HepG2 (cell line): ENCODE measurements around the gene CDK5RAP2. TPM values are rescaled to one million over a fixed set of nuclear protein-coding genes. Genes with fewer than 3 reads are reported as not detected.

Experiments used
- ATAC-seq: fragments of 200-7000 bp; cut with Tn5 transposase; 3 replicates; pipeline ENCODE4 v1.9.1; 2020; ENCODE audit warnings: mild to moderate bottlenecking, moderate library complexity
- BruUV-seq: library from RNA; stranded (reverse); fragments of 400-500 nt; replicated peaks from 2 replicates; lab custom pipeline; 2021; lab: Mats Ljungman, UMichigan
- CTCF ChIA-PET: fragments of 300-600 bp; formaldehyde crosslinking; extraction: SDS; loops from one replicate; lab custom pipeline; 2021; ENCODE audit warnings: low total read pairs, inconsistent platforms, low intra/inter-chr PET ratio; lab: Yijun Ruan, JAX
- POLR2A ChIA-PET: fragments of 350-600 bp; sonication (Branson Sonifier 250); formaldehyde crosslinking; loops from one replicate; lab custom pipeline; 2020; ENCODE audit warnings: antibody characterized with exemption, inconsistent platforms; lab: Yijun Ruan, JAX
- DNase-seq: peaks from one replicate; pipeline ENCODE4 v3.0.0-alpha.2; 2015; ENCODE audit warnings: low spot score
- FAIRE-seq: peaks from 3 replicates; lab custom pipeline; 2011; peaks lifted over from hg19 to GRCh38; lab: Jason Lieb, UNC
- H2AFZ ChIP-seq: one replicate; pipeline ENCODE4 v1.6.1; 2011; ENCODE audit warnings: low read length, inconsistent platforms
- H3K27ac ChIP-seq: fragments of 300-600 bp; 3 replicates; pipeline ENCODE4 v1.8.0; 2011; ENCODE audit warnings: mixed run types, mild to moderate bottlenecking, mixed read lengths, low read length, inconsistent platforms; ENCODE audit not compliant: insufficient read depth; ENCODE audit errors: extremely low read length
- H3K27me3 ChIP-seq, 2 experiments: fragments of 200-600 bp in 1 of 2; 2 replicates in 1 of 2; 3 replicates in 1 of 2; pipeline versions ENCODE4 v1.6.0 to v1.8.0; 2011; ENCODE audit warnings: low read length in 2 of 2, mild to moderate bottlenecking in 2 of 2, moderate library complexity in 2 of 2, inconsistent platforms in 1 of 2; ENCODE audit not compliant: insufficient read depth in 2 of 2, control insufficient read depth in 1 of 2
- H3K36me3 ChIP-seq, 2 experiments: fragments of 200-600 bp in 1 of 2; replicated peaks in 1 of 2; 2 replicates in 1 of 2; 3 replicates in 1 of 2; pipeline versions ENCODE4 v1.5.1 to v1.8.0; 2011; ENCODE audit warnings: low read length in 2 of 2, inconsistent platforms in 1 of 2; ENCODE audit not compliant: insufficient read depth in 2 of 2, control insufficient read depth in 1 of 2
- H3K4me1 ChIP-seq: 2 replicates; pipeline ENCODE4 v1.5.1; 2012; ENCODE audit warnings: low read length, inconsistent platforms; ENCODE audit not compliant: insufficient read depth
- H3K4me2 ChIP-seq: 2 replicates; pipeline ENCODE4 v1.6.0; 2011; ENCODE audit warnings: low read depth, low read length, inconsistent platforms
- H3K4me3 ChIP-seq, 3 experiments: fragments of 200-600 bp in 1 of 3; sonication (generic), shearing (Covaris generic) in 1 of 3; replicated peaks in 1 of 3; 2 replicates each; pipeline ENCODE4 v1.5.1; 2011 to 2016; ENCODE audit warnings: low read length in 3 of 3, inconsistent platforms in 2 of 3, low read depth in 2 of 3, mild to moderate bottlenecking in 2 of 3, control low read depth in 1 of 3, mixed read lengths in 1 of 3; ENCODE audit not compliant: insufficient read depth in 1 of 3
- H3K79me2 ChIP-seq: one replicate; pipeline ENCODE4 v1.6.1; 2011; ENCODE audit warnings: low read length, inconsistent platforms; ENCODE audit not compliant: insufficient read depth
- H3K9ac ChIP-seq: 2 replicates; pipeline ENCODE4 v1.6.0; 2011; ENCODE audit warnings: mild to moderate bottlenecking, low read depth, low read length, inconsistent platforms; ENCODE audit not compliant: insufficient read depth
- H3K9me3 ChIP-seq: 2 replicates; pipeline ENCODE4 v1.5.1; 2012; ENCODE audit warnings: mild to moderate bottlenecking, low read length
- H4K20me1 ChIP-seq: 2 replicates; pipeline ENCODE4 v1.6.0; 2011; ENCODE audit warnings: inconsistent platforms, mild to moderate bottlenecking, low read length, moderate library complexity; ENCODE audit not compliant: insufficient read depth
- BORCS8-MEF2B ChIP-seq: sonication (generic); formaldehyde crosslinking; IDR thresholded peaks from 2 replicates; pipeline ENCODE4 v1.8.0; 2022; ENCODE audit warnings: mild to moderate bottlenecking, missing genetic modification reagents
- BRD4 ChIP-seq: sonication (generic); formaldehyde crosslinking; IDR thresholded peaks from 2 replicates; pipeline ENCODE4 v1.4.0; 2020; ENCODE audit warnings: missing genetic modification reagents
- ETV5 ChIP-seq: IDR thresholded peaks from 2 replicates; pipeline ENCODE4 v1.6.1; 2018; ENCODE audit warnings: missing biosample characterization, missing genetic modification reagents, inconsistent platforms, borderline replicate concordance
- HNRNPUL1 ChIP-seq: fragments of 200-400 bp; formaldehyde crosslinking; IDR thresholded peaks from 2 replicates; pipeline ENCODE4 v1.6.1; 2017; ENCODE audit warnings: low read depth, mild to moderate bottlenecking, low read length, moderate library complexity
- KDM4B ChIP-seq: sonication (generic); formaldehyde crosslinking; IDR thresholded peaks from 2 replicates; pipeline ENCODE4 v1.4.0; 2020; ENCODE audit warnings: missing genetic modification reagents
- MAF1 ChIP-seq: sonication (generic); formaldehyde crosslinking; IDR thresholded peaks from 2 replicates; pipeline ENCODE4 v1.5.0; 2020; ENCODE audit warnings: missing genetic modification reagents, borderline replicate concordance
- PAF1 ChIP-seq: IDR thresholded peaks from 2 replicates; pipeline ENCODE4 v1.6.1; 2016; ENCODE audit warnings: missing genetic modification reagents, missing compliant biosample characterization
- SP5 ChIP-seq: IDR thresholded peaks from 2 replicates; pipeline ENCODE4 v1.6.1; 2016; ENCODE audit warnings: low read depth, borderline replicate concordance
- U2AF2 ChIP-seq: fragments of 200-400 bp; formaldehyde crosslinking; IDR thresholded peaks from 2 replicates; pipeline ENCODE4 v1.6.1; 2017; ENCODE audit warnings: low read depth, mild to moderate bottlenecking, low read length
- ZNF3 ChIP-seq: IDR thresholded peaks from 2 replicates; pipeline ENCODE4 v1.7.0; 2017; ENCODE audit warnings: inconsistent platforms
- ZNF337 ChIP-seq: sonication (generic); formaldehyde crosslinking; IDR thresholded peaks from 2 replicates; pipeline ENCODE4 v1.5.1; 2020; ENCODE audit warnings: missing genetic modification reagents, low read depth, mild to moderate bottlenecking, borderline replicate concordance
- ZNF350 ChIP-seq: sonication (generic); formaldehyde crosslinking; IDR thresholded peaks from 2 replicates; pipeline ENCODE4 v1.4.0; 2020; ENCODE audit warnings: mild to moderate bottlenecking, low read depth, missing genetic modification reagents, borderline replicate concordance
- WGBS: methylation state at CpG from one replicate; pipeline ENCODE4 v1.1.6; 2017; ENCODE audit warnings: low lambda C conversion rate; 5-methylcytosine and 5-hydroxymethylcytosine counted together
- in situ Hi-C: cut with HindIII; loops from 2 replicates; pipeline ENCODE4 v1.10.0; 2017; ENCODE audit warnings: low pct_unique_long_range_greater_than_20kb; ENCODE audit not compliant: extremely low pct_ligation_motif_present
- intact Hi-C: fragments of 100-400 bp; cut with micrococcal nuclease; formaldehyde crosslinking; loops from one replicate; pipeline ENCODE4 v1.10.0; 2022; ENCODE audit not compliant: unreplicated experiment
- polyA plus RNA-seq, 8 experiments: library from polyadenylated mRNA; depleted of rRNA in 3 of 8; stranded (reverse) in 7 of 8; unstranded in 1 of 8; fragments of >200 nt; fragmentation: Illumina TruSeq in 4 of 8; extraction: Trizol in 4 of 8; gene quantifications; 2 replicates each; pipeline versions ENCODE4 v1.2.1 to v1.2.3, GENCODE V29; 2011 to 2016; ENCODE audit warnings: low read depth in 4 of 8, missing spikeins in 1 of 8, mixed read lengths in 1 of 8; ENCODE audit not compliant: insufficient read depth in 1 of 8
- total RNA-seq, 5 experiments: library from RNA; depleted of rRNA; stranded (reverse); fragments of >200 nt; fragmentation: Illumina TruSeq; extraction: Trizol; gene quantifications; 2 replicates each; pipeline ENCODE4 v1.2.3, GENCODE V29; 2016; ENCODE audit warnings: low read depth in 1 of 5
- TF ChIP-seq, protein P1 (sequence below): sonication (generic); formaldehyde crosslinking; IDR thresholded peaks from 2 replicates; pipeline ENCODE4 v1.9.0; 2021; ENCODE audit warnings: missing genetic modification reagents, borderline replicate concordance

CDK5RAP2 gene
- total and polyA plus RNA-seq, 2 of the 13 experiments (the other 11 are each of a cell fraction or from before 2014, with no cell fraction given), result 31.8 to 42.2 TPM

- no TSS peak for BruUV-seq
- DNase-seq (no peak), ATAC-seq (0 out of 3 replicates have a peak, but pooled peaks have one; percentile 12), FAIRE-seq (no peak)
- Histone ChIP-seq H3K4me3 (no peak overlapping the region), H3K27ac (no peak overlapping the region), H3K4me1 (peaks cover 22% of the 10 kb centered on the region), H3K79me2 (no peaks in the 10 kb centered on the region), H3K9me3 (no peaks in the 10 kb centered on the region), H3K9ac (no peak overlapping the region), H2AFZ (no peak overlapping the region), H3K36me3 (peaks cover 29 to 75% of the 10 kb centered on the region in 2 experiments), H3K27me3 (no peaks in the 10 kb centered on the region), H4K20me1 (no peaks in the 10 kb centered on the region), H3K4me2 (no peak overlapping the region)
- CTCF ChIA-PET, result no interaction called here
- WGBS, result 66% methylated on average over 2 of the region's 2 CpGs
- intact Hi-C loops, result loop anchor here (10.0 kb wide), 1 partner anchor 81 kb away; no protein-coding TSS in a partner anchor
- in situ Hi-C loops, result no loop called here
- TF ChIP-seq KDM4B (CRISPR knock-in tag) (no peak), SP5 (CRISPR knock-in tag) (0 out of 2 replicates have a peak, but pooled peaks have one; percentile 27), ZNF337 (CRISPR knock-in tag) (no peak), ZNF3 (CRISPR knock-in tag) (no peak), PAF1 (CRISPR knock-in tag) (no peak), U2AF2 (no peak)
- POLR2A ChIA-PET, result interaction anchor here (1.3 kb wide), 1 partner anchor 37 kb away, joined by 3 read pairs; no protein-coding TSS in a partner anchor
Measured at GRCh38 chr9:120534266-120534665, 45.7 kb downstream of the CDK5RAP2 start.

GRCh38 chr9:120532891-120533290 is 47.1 kb downstream of the CDK5RAP2 start:
- Histone ChIP-seq H3K4me3 (no peak overlapping the region), H3K9me3 (no peaks in the 10 kb centered on the region), H3K4me2 (no peak overlapping the region), H3K27ac (no peak overlapping the region), H3K79me2 (no peaks in the 10 kb centered on the region), H3K9ac (no peak overlapping the region), H4K20me1 (no peaks in the 10 kb centered on the region), H3K4me1 (peaks cover 8% of the 10 kb centered on the region), H3K27me3 (no peaks in the 10 kb centered on the region), H2AFZ (no peak overlapping the region), H3K36me3 (peaks cover 39 to 86% of the 10 kb centered on the region in 2 experiments)
- intact Hi-C loops (loop anchor here (10.0 kb wide), 1 partner anchor 82 kb away; no protein-coding TSS in a partner anchor), in situ Hi-C loops (no loop called here)
- WGBS, result 96% methylated on average over 10 of the region's 10 CpGs
- CTCF ChIA-PET, result no interaction called here
- BruUV-seq, result no TSS peak
- no peak for DNase-seq
- no peak for ATAC-seq
- POLR2A ChIA-PET, result interaction anchor here (2.0 kb wide), 1 partner anchor 38 kb away, joined by 6 read pairs; no protein-coding TSS in a partner anchor
- FAIRE-seq, result no peak
- no peak for TF ChIP-seq BRD4 (CRISPR knock-in tag)
- no peak for TF ChIP-seq ZNF350 (CRISPR knock-in tag)
- no peak for TF ChIP-seq MAF1 (CRISPR knock-in tag)
- no peak for TF ChIP-seq HNRNPUL1
- no peak for TF ChIP-seq ETV5 (CRISPR knock-in tag)
- TF ChIP-seq, protein P1, sequence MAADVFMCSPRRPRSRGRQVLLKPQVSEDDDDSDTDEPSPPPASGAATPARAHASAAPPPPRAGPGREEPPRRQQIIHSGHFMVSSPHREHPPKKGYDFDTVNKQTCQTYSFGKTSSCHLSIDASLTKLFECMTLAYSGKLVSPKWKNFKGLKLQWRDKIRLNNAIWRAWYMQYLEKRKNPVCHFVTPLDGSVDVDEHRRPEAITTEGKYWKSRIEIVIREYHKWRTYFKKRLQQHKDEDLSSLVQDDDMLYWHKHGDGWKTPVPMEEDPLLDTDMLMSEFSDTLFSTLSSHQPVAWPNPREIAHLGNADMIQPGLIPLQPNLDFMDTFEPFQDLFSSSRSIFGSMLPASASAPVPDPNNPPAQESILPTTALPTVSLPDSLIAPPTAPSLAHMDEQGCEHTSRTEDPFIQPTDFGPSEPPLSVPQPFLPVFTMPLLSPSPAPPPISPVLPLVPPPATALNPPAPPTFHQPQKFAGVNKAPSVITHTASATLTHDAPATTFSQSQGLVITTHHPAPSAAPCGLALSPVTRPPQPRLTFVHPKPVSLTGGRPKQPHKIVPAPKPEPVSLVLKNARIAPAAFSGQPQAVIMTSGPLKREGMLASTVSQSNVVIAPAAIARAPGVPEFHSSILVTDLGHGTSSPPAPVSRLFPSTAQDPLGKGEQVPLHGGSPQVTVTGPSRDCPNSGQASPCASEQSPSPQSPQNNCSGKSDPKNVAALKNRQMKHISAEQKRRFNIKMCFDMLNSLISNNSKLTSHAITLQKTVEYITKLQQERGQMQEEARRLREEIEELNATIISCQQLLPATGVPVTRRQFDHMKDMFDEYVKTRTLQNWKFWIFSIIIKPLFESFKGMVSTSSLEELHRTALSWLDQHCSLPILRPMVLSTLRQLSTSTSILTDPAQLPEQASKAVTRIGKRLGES (CRISPR knock-in tag), result no peak
- no peak for TF ChIP-seq BORCS8-MEF2B (CRISPR knock-in tag)
